Measurements from ENCODE around the gene STK32C.

GRCh38 chr10:132200344-132201110 lies 107.2 kb downstream of the STK32C start:
- TF ChIP-seq EZH2 (IDR thresholded peaks at IDR 0.05) (no peak), POLR2AphosphoS5 (IDR thresholded peaks at IDR 0.05; ENCODE audit: borderline replicate concordance, low read depth, low read length) (no peak), FOXP2 (optimal IDR thresholded peaks at IDR 0.05; ENCODE audit: control extremely low read depth, extremely low read length, insufficient read depth) (no peak)

Data from SK-N-MC (cell line).